HCEC 1CT (cell line): Measurements from ENCODE around the gene CBFA2T3.
"Not testable (repeated sequence)": the region's sequence is repeated elsewhere in the genome, so short reads cannot be mapped to it uniquely, and the experiment has no call there.

Experiments used
- DNase-seq: peaks from one replicate; pipeline ENCODE4 v3.0.0-alpha.2; 2017

The CBFA2T3 gene

DNA sequence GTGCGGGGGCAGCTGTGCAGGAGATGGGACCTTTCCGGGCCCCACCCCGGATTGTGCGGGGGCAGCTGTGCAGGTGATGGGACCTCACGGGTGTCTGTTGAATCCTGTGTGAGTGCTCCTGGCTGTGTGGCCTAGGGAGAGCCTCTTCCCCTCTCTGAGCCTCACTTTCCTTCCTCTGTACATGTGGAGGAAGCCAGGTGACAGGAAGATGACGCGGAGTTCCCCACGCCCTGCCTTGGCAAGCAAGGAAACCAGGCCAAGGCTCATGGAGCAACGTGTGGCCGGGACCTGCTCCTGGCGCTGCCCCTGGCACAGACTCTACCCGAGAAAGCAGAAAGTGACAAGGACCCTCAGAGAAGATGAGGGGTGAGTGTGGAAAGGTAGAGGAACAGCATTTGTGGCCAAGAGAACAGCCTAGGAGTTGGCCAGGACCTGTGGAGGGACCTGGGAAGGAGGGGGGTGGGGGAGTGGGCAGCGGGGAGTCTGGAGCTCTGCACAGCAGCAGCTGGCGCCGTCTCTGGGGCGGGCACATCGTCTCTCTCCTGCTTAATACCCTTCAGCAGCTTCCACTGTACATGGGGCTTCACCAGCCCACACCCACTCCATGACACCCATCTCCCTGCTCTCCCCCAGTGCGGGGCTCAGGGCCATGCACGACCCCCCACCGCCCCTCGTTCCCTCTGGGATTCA, 72.2 kb downstream of the CBFA2T3 start:
- DNase-seq = no peak

DNA sequence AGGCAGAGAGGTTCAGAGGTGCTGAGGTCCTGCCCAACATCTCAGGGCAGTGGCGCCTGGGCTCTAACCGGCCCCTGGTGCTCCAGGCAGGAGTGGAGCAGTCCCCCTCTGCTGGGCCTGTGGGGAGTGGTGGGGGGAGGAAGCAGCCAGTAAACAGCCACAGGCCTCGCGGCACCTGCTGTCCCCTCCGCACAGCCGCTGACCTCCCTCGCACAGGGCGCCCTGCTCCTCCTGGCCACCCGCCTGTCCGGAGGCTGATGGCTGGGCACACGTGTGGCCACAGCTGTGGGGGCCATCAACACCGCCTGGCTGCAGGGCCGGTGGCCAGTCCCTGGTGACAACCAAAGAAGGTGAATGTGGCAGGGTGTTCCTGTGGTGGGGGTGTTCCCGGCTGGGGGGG, 73.7 kb downstream of the CBFA2T3 start:
- DNase-seq = no peak

DNA sequence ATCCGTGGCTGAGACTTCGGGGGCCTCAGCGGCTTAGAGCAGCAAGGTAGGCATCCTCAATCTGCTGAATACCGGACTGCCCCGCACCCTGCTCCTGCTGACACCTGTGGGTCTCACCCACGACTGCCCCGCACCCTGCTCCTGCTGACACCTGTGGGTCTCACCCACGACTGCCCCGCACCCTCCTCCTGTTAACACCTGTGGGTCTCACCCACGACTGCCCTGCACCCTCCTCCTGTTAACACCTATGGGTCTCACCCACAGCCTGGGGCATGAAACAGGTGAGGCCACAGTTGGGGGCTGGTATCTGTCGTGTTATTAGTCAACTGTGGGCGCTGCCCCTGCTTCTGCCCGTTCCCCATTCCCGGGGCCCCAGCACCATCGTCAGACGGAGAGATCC, 74.3 kb downstream of the CBFA2T3 start:
- DNase-seq = no peak

DNA sequence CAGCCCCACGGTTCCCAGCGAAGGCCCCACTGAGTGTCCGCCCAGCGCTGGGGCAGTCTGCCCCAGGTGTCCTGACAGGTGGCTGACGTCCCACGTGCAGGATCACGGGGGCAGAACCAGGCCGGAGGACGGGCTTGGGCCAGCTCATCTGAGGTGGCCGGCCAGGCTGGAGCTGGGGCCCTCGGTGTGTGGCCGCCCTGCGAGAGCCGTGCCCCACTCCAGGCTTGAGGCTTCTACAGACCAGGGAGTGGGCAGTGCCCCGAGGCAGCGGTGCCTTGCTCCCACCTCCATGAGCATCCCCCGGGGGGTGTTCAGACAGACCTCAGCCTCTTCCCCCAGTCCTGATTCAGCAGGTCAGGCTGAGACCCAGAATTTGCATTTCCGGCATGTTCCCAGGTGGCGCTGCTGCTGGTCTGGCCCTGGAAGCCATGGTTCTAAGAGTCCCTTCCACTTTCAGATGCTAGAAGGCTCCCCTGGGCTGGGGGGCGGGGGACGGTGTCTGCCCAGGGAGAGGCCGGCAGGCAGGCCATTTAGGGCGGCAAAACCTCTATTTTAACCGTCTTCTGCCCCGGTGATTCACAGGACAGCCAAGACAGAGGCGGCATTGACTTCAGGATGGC, 75.2 kb downstream of the CBFA2T3 start:
- DNase-seq = no peak

DNA sequence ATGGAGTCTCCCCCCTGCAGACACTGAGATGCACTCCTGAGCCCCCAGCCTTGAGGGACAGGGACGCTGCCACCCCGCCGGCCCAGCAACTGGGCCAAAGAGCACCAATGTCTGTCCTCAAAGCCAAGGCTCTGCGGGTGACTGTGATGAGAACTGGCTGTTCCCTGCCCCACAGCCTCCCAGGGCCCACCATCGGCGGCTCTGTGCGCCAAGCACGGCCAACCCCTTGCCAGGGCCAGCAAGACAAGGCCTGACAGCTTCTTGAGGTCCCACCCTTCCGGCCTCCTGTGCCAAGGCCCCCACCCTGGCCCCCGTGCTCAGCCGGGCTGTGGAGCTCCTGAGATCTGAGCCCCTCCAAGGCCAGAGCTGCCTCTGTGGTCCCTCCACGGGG, 76.3 kb downstream of the CBFA2T3 start:
- DNase-seq = no peak

DNA sequence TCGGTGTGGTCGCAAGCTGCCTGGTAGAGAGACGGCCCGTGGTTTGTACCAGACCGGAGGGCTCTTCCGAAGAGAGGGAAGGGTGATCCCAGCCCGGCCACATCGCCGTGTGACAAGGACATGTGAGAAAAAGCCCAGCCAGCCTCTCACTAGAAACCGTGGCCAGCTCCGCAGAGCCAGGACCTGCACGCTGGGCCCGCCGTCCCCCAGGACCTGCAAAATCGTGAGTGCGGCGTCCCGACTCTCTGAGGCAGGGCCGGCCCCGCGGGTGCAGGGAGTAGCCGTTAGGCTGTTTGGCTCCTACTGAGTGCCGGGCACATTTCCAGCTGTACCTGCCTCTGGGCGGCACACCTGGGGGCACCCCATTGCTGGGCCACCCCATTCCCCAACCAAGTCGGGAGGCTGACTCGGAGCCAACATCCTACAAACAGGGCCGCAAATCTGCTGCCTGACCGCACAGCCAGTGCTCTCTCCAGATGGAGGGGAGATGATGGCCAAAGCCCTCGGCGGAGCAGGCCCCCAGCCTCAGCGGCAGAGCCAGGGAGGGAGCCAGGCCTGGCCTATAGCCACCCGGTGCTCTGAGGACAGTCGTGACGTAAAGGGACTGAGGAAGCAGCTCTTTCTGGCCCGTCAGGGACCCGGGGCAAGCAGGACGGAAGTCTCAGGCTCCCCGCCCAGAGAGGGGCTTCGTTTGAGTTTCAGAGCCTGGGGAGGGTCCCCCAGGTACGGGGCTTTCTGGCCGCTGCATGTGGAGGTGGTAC, 76.9 kb downstream of the CBFA2T3 start:
- DNase-seq = no peak

DNA sequence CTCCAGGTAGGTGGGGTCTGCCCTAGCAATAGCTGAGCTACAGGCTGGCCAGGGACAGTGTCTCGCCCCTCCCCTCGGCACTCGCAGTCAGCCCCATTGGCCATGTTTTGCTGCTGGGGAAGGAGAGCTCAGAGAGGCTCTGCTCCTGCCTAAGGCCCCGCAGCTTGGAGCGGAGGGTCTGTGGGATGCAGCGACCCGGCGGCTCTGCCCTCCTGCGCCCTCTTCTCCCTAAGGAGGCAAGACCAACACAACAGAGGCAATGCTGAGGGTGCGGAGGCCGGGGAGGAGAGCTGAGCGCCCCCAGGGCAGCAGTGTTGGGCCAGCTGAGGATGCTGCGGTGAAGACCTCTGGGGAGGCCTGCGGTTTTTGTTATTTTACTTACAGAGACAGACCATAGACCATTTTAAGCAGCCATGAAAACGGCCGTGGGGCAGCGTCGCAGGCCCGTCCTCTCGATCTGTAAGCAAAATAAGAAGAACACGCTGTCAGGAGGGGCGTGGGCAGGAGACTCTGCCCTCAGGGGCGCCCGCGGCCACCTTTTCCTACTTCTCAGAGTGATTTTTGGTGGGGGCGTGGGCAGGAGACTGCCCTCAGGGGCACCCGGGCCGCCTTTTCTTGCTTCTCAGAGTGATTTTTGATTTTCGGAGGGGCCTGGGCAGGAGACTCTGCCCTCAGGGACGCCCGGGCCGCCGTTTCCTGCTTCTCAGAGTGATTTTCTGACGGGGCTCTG, 79.1 kb downstream of the CBFA2T3 start:
- DNase-seq = no peak

DNA sequence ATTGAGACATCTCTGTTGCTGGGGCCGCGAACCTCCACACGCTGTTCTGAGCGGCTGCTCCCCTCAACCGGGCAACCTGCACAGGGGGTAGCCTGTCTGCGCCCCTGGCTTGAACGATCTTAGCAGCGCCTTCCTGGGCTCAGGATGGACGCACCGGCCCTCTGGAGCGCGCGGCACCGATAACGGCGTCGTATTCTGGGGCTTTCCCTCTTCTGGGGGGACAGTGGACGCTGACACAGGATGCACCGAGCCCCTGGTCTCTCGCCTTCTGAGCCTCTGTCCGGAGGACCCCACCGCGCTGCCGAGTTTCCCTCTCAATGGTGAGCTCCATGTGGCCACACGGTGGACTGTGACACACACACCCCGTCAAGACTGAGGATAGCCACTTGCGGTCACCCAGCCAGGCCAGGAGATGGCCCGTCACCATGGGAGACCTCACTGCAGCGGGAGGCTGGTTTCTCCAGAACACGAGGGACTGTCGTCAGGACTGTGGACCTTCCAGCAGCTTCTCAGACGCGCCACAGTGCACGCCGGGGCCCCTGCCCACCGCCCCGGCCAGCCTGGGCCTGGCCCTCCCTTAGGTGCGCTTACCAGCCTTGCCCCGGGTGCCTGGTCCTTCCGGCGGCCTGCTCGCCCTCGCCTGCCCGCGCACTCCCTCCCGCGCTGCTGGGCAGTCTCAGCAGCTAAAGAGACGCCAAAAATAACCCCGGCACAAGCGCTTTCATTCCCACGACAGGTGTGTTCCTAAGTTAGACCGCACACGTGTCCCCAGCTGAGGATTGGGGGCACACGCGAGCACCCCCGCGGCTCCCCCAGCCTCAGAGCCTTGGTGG, 80.6 kb downstream of the CBFA2T3 start:
- no peak for DNase-seq

DNA sequence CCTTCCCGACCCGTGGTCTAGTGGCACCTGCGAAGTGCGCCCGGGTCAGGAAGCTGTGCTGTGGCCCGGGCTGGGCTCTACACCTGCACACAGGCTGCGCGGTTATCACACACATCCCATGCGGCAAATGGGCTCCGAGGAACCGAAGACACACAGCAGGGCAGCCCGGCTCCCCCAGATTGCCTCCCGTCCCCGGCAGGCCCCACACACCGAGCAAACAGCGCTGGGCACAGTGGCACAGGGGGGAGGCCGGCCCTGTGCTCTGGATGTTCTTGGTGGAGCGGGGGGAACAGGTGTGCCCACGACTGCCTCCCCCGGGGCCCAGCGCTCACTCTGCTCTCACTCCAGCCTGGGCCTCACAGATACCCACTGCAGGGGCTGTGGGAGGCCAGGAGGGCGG, 81.7 kb downstream of the CBFA2T3 start:
- DNase-seq = no peak

DNA sequence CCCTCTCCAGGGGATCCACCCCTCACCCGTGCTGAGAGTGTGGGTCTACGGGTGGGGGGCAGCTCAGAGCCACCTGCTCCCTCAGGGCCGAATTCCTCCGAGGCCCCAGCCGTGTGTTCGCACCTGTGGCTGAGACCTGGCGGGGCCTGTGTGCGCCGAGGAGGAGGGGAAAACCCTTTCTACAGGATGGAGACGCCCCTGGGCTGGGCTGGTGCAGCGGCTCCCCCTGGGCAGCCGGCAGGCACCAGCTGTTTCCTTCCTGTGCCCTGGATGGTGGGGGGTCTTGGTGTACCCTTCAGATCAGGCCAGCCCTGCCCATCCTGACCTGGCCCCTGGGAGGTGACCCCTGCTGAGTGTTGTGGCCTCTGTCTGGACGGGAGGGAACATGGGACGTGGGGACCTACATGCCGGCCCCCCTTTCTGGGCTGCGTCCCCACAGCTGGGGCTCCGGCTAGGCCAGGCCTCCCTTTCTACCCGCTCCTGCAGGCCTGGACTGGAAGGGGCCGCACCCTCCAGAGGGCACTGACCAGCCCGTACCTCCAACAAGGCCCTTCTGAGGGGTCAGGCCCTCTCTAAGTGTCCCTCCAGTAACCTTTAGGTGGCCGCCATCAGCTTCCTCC, 82.2 kb downstream of the CBFA2T3 start:
- no peak for DNase-seq

DNA sequence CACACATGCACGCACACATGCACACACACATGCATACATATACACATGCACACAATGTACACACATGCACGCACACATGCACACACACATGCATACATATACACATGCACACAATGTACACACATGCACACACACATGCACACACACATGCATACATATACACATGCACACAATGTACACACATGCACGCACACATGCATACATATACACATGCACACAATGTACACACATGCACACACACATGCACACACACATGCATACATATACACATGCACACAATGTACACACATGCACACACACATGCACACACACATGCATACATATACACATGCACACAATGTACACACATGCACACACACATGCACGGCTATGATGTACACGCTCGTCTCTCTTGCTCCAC, 82.7 kb downstream of the CBFA2T3 start:
- DNase-seq = not testable (repeated sequence)

DNA sequence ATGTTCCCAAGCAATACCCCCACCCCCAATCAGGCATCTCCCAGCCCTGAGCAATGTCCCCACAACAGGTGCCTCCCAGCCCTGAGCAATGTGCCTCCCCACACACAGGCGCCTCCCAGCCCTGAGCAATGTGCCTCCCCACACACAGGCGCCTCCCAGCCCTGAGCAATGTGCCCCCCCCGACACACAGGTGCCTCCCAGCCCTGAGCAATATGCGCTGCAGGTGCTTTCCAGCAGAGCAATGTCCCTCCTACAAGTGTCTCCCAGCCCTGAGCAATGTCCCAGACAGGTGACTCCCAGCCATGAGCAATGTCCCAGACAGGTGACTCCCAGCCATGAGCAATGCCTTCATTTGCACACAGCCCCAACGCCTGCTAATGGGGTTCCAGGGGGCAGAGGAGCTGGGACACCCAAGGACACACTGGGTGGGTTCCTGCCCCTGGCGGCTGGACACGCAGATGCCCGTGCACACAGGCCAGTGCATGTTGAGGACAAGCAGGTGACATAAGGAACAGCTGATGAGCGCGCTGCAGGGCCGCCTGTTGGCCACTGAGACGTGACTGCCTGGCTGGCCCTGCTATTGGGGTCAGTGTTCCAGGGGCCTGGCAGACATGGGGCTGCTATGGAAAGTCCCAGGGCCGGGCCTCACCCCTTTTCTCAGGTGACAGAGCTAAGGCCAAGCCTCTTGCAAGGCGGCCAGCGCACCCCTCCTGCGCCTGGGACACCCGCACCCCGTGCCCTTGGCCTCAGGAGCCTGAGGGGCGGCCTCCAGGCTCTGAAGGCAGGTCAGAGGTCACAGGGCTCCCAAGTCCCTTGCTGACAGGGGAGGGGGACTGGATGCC, 83.7 kb downstream of the CBFA2T3 start:
- DNase-seq = no peak

DNA sequence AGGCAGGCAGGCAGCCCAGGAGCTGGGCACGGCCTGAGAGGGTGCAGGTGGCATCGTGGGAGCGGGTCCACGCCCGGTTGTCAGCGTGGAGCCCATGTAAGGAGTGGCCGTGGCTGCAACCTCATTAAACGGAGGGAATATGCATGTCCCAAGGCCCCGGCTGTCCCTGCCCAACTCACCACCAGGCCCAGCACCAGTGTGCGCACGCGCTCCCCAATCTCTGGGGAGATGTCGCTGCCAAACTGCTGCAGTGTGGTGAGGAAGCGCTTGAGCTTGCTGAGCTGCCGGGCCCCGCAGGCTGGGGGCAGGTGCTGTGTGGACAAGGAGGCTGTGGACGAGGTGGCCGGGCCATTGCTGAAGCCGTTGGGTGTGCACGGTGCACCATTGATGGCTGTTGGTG, 84.9 kb downstream of the CBFA2T3 start:
- DNase-seq = no peak

DNA sequence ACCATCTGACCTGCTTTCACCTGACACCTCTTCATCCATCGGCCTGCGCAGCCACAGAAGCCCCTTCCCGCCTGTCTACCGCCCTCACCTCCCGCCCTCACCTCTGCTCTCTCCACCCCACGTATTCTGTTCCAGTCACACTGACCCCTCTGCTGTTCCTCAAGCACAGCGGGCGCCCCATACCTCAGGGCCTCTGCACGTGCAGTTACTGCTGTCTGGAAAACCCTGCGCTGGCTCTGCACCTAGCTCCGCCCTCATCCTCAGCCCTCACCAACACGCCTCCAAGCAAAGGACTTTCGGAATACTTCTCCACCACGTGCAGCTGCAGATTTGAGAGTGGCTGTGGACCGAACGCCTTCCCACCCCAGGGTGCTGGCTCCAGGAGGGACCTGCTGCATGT, 85.9 kb downstream of the CBFA2T3 start:
- DNase-seq = no peak

DNA sequence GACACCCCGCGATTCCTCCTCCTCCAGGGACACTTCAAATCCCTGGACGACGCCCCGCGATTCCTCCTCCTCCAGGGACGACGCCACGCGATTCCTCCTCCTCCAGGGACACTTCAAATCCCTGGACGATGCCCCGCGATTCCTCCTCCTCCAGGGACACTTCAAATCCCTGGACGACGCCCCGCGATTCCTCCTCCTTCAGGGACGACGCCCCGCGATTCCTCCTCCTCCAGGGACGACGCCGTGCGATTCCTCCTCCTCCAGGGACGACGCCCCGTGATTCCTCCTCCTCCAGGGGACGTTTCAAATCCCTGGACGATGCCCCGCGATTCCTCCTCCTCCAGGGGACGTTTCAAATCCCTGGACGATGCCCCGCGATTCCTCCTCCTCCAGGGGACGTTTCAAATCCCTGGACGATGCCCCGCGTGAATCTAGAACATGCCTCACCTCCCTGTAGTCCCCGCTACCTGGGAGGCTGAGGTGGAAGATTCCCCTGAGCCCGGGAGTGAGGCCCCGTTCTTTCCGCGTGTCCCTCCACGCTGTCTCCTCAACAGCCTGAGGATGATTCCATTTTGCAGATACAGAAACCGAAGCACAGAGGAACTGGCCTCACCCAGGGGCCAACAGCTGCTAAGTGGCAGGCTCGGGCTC, 87.2 kb downstream of the CBFA2T3 start:
- not testable (repeated sequence) for DNase-seq

DNA sequence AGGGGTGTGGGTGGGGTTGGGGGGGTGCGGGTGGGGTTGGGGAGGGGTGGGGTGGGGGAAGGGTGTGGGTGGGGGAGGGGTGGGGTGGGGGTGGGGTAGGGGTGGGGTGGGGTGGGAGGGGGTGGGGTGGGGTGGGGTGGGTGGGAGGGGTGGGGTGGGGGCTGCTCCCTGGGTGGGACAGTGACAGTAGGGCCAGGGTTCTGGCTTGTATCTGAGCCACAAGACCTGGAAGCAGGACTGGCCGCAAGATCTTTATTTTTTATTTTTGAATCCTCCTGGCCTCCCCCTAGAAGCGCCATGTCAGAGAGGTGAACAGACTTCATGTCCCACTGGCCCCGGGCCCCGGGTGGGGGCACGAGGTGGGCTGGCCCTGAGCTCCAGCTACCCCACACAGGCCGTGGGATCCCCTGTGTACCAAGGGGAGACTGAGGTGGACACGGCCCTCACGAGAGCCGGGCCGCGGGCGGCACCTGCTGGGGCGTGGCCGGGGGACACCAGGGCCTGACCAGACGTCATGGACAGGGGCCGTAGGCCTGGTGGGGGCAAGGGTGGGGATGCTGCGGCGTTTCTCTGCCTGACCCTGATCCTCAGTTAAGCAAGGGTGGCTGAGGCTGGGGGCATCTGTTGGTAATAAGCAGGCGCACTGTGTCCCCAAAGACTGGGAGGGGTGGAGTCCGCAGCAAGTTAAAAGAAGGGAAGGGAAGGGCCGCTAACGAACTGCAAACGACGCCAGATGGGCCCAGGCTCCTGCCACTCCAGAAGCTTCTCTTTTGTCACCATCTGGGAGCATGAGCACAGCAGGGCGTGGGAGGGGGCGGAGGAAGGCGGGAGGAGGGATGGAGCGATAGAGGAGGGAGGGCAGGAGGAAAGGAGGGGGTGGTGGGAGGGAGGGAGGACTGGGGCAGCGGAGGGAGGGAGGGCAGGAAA, 88.3 kb downstream of the CBFA2T3 start:
- no peak for DNase-seq

DNA sequence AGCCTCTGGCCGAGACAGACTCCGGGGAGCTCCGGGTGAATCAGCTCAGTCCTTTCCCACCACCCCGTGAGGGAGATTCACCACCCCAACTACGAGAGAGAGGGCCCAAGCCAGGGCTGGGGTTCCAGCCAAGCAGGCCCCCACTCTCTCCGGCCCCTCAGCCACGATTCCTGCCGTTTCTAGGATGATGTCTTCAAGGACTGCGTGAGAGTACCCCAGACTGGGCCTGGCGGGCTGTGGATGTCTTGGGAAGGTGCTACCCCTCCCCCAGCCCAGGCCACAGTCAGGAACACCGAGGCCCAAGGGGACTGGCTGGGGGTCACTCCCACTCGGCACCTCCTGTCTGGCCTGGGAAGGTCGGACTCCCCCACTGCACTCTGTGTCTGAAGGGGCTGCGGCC, 89.0 kb downstream of the CBFA2T3 start:
- no peak for DNase-seq

DNA sequence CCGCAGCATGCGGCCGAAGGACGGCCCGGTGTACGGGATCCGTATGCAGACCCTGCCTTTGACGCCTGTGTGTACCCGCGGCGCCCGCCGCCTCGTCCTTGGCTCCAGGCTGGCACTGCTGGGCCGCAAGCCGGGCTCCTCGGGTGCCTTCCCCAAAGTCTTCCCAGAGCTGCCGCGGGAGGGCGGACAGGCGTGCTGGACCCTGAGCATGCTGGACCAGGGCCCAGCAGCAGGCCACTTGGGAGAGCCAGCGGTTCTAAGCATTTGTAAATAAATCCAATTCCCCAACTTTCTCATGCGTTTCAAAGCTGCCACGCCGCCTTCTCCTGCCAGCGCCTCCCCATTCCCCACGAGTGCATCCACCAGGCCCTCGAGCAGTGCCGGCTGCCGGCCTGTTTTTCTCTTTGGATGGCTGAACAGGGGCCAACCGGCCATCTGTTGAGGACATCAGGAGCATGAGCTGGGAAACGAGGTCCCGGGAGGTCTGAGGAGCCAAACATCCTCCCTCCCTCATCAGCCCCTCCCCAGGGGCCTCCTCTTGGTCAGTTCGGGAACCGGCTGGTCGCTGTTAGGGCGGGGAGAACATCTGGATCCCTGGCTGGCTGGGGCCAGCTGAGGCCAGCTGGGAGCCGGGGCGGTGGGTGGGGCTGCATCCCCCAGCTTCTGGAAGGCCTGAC, 90.0 kb downstream of the CBFA2T3 start:
- peak; percentile 5 for DNase-seq

DNA sequence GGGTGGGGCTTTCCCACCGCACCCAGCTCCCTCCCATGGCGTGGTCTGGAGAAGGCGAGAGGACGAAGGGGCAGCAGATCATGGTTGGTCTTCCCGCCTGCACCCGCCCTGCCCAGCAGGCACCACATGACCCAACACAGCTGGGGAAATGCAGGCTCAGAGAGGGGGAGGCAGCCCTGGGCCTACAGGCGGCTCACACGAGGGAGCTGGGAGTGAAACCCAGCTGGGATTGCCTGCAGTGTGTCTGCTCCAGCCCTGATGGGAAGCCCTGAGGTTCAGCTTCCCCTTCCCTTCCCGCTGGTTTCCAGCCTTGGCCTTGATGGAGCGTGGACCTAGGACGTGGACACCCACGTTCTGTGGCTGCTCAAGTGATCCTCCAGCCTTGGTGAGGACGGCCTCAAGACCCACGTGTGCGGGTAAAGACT, 90.6 kb downstream of the CBFA2T3 start:
- no peak for DNase-seq
